RPMI7951 (cell line): ENCODE measurements around the gene ACTA2. TPM values are rescaled to one million over a fixed set of nuclear protein-coding genes. Genes with fewer than 3 reads are reported as not detected.
A peak's percentile ranks its signal among the peaks of the same experiment; 100 is the strongest.
"Not testable (repeated sequence)": the region's sequence is repeated elsewhere in the genome, so short reads cannot be mapped to it uniquely, and the experiment has no call there.

Experiments used
- DNase-seq: peaks from one replicate; pipeline ENCODE4 v3.0.0-alpha.2; 2012; ENCODE audit warnings: low read depth
- total RNA-seq: library from RNA; depleted of rRNA; stranded (reverse); fragments of >200 nt; shearing (Covaris generic); gene quantifications from 2 replicates; pipeline ENCODE4 v1.2.3, GENCODE V29; 2014

ACTA2 gene
- total RNA-seq, 1 experiment from 2014 or later = 50.3 TPM

DNA sequence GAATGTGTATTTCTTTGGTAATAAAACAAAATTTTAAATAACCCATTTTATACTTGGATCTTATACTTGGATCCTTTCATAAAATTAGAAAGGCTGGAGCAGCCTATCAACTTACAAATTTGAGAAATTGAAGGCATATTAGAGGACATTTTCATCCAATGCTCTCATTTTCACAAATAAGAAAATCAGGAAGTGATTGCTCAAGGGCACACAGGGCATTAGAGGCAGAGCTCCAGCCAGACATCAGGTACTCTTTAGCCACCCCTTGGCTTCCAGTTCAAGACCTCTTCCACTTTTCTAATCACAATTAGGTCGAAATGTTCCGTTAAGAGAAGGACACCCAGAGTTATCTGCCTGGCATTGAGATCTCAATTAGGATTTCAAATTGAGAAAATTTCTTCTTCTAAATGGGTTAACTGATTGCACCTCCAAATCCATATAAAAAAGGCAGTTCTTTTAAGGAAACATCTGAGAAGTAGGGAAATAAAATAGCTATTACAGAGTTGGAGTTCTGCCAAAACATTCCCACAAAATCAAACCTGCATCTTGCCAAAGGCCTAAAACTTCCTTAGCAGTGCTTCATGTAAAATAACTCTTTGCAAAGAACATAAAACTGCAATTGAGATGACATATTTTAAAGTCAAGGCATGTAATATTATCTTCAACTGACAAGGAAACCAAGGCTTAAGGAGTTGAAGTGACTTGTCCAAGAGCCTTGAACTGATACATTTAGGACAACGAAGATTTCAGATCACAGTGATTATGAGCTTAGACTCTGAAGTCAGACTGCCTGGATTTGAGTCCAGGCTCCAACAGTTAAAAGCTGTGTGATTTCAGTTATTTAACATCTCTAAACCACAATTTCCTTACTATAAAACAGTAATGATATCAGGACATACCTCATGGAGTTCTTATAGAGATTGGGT, 2.4 kb downstream of the ACTA2 start:
- no peak for DNase-seq

DNA sequence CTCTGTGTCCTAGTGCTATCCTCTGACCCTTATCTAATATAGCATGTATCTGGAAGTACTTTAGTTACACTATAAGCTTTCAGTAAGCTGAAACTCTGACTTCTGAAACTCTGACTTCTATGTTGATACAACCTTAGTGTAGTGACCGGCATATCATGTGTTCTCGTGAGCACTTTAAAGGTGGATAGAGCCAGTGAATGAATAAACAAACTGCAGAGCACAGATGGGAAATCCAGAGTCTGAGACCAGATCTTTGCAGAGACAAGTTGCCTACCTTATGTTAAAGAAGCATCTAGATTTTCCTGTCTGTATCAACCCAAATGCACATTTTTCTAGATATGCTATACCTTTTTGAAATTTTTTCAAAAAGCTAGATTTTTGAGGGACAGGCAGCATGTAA, 3.5 kb downstream of the ACTA2 start:
- no peak for DNase-seq

DNA sequence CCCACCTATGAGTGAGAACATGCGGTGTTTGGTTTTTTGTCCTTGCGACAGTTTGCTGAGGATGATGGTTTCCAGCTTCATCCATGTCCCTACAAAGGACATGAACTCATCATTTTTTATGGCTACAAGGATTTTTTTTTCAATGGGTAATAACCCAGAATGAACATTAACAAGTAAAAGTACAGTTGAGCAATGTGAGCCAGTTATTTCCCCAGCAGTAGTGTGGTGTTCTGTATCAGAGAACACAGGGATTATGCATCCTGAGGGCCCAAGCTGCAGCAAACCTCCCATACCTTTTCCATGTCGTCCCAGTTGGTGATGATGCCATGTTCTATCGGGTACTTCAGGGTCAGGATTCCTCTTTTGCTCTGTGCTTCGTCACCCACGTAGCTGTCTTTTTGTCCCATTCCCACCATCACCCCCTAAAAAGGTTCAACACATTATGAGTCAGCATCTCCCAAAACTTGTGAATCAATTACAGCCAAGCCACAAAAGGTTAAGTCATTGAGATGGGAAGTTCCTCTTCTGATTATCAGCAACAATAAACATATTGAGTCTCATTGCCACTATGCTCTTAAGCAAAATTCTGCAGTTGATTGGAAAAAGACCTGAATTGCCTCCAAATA, 5.5 kb downstream of the ACTA2 start:
- no peak for DNase-seq

DNA sequence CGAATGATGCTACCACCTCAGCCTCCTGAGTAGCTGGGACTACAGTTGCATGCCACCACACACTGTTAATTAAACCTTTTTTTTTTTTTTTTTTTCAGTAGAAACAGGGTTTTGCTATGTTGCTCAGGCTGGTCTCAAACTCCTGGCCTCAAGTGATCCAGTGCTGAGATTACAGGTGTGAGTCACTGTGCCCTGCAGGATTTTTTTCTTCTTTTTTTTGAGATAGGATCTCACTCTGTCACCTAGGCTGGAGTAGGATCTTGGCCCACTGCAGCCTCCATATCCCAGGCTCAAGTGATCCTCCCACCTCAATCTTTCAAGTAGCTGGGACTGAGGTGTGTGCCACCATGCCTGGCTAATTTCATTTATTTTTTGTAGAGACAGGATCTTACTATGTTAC, 6.4 kb downstream of the ACTA2 start:
- peak; percentile 15 for DNase-seq

DNA sequence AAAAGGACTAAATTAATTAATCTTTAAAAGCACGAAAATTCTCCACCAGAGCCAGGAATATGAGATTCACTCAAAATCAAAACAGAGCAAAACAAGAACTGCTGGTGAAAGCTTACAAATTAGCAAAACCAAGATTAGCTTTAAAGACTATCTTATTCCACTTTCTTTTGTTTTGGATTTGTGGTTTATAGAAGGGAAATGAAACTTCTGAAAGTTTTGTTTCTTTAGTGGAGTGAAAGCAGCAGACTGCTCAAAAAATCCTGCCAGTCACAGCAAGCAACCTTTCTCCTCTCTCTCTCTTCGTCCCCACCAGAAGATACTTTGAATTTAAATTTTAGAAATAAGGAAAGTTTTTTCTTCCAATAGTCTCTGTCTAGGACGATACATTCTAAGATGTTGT, 7.8 kb downstream of the ACTA2 start:
- DNase-seq = no peak

DNA sequence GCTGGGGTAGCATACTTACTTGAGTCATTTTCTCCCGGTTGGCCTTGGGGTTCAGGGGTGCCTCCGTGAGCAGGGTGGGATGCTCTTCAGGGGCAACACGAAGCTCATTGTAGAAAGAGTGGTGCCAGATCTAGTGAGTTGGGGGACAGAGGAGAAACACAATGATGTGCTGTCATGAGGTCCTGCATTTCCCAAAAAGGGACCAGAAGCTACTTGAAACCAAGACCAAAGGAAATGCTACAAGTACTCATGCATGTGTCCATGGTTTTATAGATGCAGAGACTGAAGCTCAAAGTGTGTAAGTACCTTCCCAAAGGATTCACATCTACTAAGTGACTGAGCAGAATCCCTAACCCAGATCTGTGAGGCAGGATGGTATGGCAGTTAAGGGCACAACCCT, 8.8 kb downstream of the ACTA2 start:
- no peak for DNase-seq

DNA sequence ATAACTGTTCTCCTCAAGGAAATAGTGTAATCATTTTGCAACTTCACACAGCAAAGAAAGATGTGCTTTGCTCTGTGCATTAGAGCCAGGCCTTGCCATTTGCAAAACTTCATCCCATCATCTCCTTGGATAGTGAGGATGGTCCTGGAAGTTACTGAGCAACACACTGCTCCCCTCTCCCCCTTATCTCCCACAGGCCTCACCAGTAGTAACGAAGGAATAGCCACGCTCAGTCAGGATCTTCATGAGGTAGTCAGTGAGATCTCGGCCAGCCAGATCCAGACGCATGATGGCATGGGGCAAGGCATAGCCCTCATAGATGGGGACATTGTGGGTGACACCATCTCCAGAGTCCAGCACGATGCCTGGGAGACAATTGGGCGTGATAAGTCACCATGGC, 11.5 kb downstream of the ACTA2 start:
- no peak for DNase-seq

DNA sequence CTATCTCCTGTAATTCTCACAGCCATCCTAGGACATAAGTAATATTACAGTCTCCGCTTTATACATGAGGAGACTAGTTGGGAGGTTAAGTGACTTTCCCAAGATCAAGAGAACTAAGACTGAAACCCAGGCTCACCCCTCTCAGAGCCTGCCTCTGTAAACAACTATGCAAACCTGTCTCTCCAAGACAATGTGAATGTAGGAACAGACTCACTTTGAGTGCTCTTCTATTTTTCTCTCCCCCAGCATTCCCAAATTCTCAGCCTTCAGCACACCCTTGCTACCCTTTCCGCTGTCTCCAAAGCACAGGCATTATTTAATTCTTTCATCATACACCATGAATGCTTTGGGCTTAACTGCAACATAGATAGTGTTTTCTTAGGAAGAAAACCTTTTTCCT, 13.6 kb downstream of the ACTA2 start:
- DNase-seq = no peak

DNA sequence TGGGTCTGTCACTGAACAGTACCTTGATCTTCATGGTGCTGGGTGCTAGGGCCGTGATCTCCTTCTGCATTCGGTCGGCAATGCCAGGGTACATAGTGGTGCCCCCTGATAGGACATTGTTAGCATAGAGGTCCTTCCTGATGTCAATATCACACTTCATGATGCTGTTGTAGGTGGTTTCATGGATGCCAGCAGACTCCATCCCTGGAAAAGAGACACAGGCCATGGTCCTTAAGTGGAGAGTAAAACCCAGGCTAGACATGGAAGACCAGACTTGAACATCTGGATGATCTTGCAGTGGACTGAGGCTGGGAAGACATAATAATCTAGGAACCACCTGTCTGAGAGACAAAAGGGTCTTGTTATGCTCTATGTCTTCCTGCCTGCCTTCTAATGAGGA, 14.5 kb downstream of the ACTA2 start:
- no peak for DNase-seq

DNA sequence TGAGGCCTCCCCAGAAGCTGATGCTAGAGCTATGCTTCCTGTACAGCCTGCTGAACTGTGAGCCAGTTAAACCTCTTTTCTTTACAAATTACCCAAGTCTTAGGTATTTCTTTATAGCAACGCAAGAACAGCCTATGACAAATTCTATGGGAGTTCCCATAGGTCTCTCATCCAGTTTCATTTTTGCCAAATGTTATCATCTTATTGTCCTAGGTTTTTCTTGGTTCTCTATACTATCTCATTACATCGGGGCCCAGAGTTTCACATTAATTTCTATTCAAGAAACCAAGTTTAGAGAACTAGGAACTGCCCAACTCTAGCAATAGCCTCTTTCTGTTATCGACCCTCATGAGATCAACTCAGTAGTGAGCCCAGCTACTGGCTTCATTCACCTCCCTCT, 15.9 kb downstream of the ACTA2 start:
- DNase-seq = no peak

DNA sequence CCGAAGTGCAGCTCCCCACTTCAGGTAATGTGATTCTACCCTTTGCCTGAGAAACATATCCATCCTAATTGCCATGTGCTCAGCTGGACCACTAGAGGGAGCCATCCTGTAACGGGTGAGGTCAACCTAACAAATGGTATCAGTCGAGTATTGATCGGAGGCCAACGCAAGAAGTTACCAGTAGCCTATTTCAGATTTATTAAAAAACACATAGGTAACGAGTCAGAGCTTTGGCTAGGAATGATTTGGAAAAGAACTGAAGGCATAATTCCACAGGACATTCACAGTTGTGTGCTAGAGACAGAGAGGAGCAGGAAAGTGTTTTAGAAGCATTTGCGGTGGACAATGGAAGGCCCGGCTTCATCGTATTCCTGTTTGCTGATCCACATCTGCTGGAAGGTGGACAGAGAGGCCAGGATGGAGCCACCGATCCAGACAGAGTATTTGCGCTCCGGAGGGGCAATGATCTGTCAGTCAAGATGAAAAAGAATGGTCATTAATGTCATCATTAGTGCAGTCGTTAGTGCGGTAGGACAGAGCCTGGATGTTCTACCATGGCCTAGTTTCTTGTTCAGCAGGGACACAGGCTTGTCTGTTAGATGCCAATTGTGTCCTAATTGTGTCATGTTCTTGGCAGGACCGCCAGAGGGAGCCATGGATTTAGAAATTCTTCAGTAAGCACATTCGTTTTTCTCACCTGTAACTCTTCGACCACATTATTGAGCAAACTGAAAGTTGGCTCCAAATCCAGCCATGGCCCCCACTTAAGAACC, 17.5 kb downstream of the ACTA2 start:
- DNase-seq = peak; percentile 76

DNA sequence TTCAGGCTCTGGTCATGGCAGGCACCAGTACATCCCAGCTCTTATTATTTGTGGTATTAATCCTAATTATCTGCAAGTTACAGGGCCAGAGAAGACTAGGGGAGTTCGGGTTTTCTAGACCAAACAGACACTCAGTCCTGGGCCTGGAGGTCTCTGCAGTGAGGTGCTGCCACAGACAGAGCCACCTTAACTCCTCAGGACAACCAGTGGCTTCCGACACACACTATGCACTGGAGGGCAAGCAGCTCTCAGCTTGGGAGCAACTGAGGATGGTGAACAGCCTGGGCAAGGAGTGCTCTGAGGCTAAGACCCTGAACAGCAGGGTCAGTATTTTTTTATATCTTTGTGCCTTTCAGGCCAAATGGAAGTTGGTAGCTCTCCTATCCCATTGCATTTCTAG, 19.0 kb downstream of the ACTA2 start:
- no peak for DNase-seq

DNA sequence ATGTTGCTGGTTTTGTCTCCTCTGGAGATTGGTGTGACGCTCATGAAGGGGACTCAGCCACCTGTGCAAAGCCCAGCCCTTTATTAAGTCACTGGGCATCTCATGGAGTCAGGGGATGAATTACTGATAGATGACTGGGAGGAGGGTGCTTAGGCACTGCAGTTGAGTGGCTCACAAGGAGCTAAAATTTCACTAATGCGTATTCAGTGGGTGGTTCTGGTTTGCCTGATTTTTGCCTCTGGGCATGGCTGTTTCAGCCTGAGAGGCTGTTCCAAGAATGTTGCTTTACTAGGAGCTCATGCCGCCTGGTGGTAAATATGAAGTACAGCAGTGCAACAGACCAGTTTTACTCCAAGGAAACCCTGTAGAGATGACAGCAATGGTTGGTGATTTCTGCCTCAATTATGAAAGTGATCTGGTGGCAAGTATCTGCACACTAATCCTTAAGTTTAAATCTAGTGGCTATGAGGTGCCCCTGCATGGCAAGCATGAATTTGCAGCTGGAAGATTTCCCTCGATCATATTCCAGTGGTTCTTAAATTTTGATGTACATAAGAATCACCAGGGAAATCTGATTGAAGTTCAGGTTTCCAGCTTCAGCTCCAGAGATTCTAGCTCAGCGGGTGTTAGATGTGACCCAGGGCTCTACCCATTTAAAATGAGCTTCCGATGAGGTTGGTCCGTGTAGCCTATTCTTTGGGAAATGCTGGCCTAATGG, 19.9 kb downstream of the ACTA2 start:
- peak; percentile 88 for DNase-seq

DNA sequence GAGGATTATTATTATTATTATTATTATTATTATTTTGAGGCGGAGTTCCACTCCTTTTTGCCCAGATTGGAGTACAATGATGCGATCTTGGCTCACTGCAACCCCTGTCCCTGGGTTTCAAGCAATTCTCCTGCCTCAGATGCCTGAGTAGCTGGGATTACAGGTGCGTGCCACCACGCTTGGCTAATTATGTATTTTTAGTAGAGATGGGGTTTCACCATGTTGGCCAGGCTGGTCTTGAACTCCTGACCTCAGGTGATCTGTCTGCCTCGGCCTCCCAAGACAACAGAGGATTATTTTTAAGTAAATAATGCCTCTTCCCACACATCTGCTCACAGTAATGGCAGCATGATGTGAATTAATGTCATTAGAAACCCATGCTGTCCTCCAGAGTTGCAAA, 20.5 kb downstream of the ACTA2 start:
- DNase-seq = not testable (repeated sequence)

DNA sequence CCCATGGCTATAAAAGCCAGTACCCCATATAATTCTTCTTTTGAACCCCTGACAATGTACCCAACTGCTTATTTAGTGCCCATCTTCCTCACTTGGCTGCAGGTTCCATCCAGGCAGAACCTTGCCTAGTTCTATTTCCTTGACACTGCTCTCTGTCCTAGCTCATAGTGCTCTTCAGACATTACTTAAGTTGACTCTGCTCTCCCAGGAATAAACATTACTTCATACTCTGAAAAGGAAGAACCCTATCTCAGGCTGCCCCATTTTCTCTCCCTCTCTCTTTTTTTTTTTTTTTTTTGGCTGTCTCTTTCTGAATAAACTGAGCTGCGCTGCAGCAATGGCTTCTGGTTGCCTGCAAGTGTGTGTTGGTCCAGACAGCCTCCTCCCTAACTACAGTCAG, 21.0 kb downstream of the ACTA2 start:
- no peak for DNase-seq

DNA sequence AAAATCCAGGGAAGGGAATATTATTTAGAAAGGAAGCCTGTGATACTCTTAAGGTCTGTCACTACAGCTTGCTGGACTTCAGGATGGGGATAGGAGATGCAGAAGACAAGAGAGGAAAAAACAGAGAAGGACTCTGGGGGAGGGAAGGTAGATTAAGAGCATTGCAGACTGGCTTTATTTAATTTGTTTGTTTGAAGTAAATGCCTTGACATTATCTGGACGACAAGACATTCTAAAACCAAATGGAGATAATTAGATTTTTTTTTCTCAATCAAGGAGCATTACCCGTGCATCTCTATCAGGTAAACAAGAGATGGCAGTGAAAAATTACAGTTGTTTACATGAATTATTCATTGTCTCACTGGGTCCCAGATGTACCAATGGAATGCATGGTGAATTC, 24.3 kb downstream of the ACTA2 start:
- no peak for DNase-seq

DNA sequence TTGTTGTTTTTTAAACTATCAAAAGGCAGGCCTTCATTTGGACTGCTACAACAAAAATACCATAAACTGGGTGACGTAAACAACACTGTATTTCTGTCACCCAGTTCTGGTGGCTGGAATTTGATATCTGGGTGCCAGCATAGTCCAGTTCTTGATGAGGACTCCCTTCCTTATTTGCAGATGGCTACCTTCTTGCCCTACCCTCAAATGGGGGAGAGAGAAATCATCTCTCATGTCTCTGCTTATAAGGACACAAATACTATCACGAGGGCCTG, 25.2 kb downstream of the ACTA2 start:
- no peak for DNase-seq

DNA sequence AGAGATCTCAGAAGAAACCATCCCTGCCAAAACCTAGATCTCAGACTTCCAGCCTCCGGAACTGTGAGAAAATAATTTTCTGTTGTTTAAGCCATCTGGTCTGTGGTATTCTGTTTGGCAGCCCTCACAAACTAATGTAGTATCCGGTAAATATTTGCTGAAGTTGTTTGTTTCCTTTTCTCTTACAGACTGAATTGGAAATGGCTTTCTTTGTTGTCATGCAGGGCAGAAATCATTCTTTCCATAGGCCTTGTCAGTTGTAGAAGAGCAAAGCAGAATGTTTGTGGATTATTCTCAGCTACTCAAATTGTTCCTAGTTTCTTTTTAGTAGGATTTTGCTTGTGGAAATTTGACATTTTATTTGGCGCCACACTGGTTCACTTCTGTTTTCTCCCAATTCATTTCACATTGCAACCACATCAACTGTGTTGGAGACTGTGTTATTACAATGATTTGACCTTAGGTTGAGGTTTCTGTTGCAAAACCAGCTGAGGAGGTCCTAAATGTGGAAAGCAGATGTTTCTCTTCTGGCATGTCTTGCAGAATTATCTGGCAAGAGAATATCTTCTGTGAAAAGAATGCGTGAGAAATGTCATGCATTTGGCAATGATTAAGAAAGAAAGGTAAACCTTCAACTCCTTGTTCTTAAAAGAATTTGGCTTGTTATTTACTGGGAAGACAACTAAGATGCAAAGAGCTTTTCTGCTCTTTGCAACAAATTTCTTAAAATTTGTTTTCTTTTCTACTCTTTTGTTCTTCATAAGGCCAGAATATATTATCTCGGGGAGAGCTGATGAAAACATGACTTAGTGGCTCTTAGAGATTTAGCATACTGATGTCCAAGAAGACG, 25.8 kb downstream of the ACTA2 start:
- DNase-seq = peak; percentile 86

DNA sequence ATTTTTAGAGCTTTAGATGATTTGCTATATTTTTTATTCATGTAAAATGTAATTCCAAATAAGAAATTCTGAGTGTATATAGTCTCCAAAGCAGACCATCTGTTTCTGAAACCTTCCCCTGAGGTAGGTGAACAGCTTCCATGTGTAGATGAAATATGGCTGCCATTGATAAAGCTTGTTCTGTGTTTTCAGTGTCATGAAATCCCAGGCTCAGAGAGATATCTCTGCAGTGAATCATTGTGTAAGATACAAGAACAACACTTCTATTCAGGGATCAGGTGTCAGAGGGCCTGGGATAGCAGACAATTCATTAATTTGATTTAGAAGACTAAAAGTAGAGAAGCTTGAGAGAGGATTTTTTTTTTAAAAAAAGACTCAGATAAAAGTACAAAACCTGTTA, 29.1 kb downstream of the ACTA2 start:
- DNase-seq = no peak

DNA sequence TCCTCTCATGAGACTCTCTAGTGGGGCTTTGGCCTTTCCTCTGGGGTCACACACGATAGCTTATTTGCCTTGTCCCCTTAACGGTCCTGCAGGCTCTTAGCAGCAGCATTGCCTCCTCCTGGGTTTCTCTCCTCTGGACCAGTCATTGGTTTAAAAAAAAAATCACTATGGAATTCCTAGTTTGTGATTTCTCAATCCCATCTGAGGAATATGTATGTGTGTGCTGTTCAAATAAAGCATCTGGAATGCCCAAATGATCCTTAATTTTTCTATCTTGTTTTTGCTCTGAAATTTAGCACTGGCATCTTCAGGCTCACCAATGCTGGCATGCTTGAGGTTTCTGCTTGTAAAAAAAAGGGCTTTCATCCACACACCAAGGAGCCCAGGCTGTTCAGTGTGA, 30.5 kb downstream of the ACTA2 start:
- DNase-seq = no peak

DNA sequence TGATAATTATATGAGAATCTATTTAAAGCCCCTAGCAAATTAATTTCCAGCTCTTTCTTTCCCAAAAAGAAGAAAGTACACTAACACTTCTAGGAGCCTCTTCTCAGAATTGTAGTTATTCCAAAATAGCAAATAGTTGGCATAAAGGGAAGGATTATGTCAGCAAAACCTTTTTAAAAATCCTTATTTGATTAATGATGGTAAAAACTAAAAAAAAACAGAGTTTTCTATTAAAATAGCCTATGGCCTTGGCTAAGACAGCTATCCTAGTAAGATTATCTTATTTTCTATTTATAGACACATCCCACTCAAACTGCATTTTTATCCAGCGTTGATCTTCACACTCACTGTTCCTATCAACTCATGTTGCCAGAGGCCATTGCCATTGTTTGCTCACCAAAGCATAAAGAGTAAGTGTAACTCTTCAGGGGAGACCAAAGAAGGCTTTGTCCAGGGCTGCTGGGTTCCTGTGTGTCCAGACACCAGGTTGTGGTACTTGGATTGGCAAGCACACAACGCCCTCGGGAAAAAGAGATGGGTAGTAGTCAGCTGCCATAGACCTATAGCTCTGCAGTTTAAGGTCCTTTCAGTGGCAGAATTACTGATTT, 31.5 kb downstream of the ACTA2 start:
- DNase-seq = peak; percentile 87
